ENCODE data around the gene PAH. TPM values are rescaled to one million over a fixed set of nuclear protein-coding genes. Genes with fewer than 3 reads are reported as not detected.

The PAH gene
- total and polyA plus RNA-seq, 10 of the 15 experiments (the other 5 are each of a cell fraction or from before 2014, with no cell fraction given), result 0.20 to 4.8 (median 0.55) TPM; not detected in 1

DNA sequence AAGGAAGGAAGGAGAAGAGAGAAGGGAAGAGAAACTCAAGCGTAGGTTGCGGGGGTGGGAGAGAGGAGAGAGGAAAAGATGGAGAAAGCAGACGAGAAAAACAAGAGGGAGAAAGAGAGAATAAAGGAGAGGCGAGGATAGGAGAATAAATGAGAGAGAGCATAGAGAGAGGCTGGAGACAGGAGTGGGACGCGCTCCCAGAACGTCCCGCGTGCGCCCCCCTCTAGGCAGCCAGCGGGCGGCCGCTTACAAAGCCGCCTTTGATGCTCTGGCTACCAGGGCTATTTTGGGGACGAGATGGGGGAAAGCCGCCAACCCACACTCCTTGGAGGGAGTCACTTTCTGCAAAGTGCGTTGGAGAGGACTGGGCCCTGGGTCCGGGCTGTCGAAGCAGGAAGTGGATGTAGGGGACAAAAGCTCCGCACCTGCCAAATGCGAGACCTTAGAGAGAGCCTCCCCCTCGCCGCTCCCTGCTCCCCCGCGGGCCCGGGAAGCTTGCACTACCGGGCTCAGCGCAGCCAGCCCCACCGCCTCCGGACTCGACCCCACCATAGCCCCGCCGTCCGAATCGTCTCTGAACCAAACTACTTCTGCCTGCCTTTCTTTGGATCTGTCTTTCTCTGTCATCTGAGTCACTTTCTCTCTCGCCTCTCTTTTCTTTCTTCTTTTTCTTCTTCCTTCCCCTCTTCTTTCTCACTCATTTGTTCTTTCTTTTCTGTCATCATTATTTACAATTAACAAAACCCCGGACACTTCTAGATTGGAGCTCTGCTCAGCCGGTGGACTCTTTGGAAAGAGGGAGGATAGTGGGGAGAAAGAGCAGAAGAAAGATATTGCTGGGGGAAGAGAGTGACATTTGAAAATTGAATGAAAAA, 48.5 kb upstream of the PAH start (continued):
- TF ChIP-seq ZNF217 (IDR thresholded peaks at IDR 0.05) (no peak), ATF7 (IDR thresholded peaks at IDR 0.05; ENCODE audit: low read depth) (0 out of 2 replicates have a peak, but pooled peaks have one; percentile 21), NRF1 (conservative IDR thresholded peaks at IDR 0.05; ENCODE audit: low read depth, low read length) (no peak), NBN (IDR thresholded peaks at IDR 0.05) (peak; percentile 57; the same call in 1 of the 2 replicates), IKZF2 (IDR thresholded peaks at IDR 0.05) (peak in 1 of 2 experiments; percentile 58; a peak in 3 of 4 replicates)
- TF ChIP-seq, protein P1, sequence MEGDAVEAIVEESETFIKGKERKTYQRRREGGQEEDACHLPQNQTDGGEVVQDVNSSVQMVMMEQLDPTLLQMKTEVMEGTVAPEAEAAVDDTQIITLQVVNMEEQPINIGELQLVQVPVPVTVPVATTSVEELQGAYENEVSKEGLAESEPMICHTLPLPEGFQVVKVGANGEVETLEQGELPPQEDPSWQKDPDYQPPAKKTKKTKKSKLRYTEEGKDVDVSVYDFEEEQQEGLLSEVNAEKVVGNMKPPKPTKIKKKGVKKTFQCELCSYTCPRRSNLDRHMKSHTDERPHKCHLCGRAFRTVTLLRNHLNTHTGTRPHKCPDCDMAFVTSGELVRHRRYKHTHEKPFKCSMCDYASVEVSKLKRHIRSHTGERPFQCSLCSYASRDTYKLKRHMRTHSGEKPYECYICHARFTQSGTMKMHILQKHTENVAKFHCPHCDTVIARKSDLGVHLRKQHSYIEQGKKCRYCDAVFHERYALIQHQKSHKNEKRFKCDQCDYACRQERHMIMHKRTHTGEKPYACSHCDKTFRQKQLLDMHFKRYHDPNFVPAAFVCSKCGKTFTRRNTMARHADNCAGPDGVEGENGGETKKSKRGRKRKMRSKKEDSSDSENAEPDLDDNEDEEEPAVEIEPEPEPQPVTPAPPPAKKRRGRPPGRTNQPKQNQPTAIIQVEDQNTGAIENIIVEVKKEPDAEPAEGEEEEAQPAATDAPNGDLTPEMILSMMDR (IDR thresholded peaks at IDR 0.05 in 2 of 3, conservative IDR thresholded peaks at IDR 0.05 in 1 of 3; ENCODE audit: control insufficient read depth in 2 of 3, extremely low read depth in 1 of 3, insufficient read depth in 1 of 3, low read depth in 3 of 3, low read length in 3 of 3), result peak in 1 of 3 experiments; percentile 12; a peak in 1 of 6 replicates

GRCh38 chr12:102964872-102965271, 47.8 kb upstream of the PAH start:
- Histone ChIP-seq H3K4me3 (0 out of 2 replicates have a peak overlapping the region, but pooled peaks have one; percentile 21), H3K27me3 (replicated peaks in 1 of 2; ENCODE audit: control insufficient read depth in 2 of 2, insufficient read depth in 2 of 2, low read length in 1 of 2) (peaks cover 0 to 22% of the 10 kb centered on the region in 2 experiments; a peak in 2 of 4 replicates), H3K9ac (ENCODE audit: control insufficient read depth, insufficient read depth, low read length) (no peak overlapping the region), H3K4me2 (ENCODE audit: control insufficient read depth, insufficient read depth) (peak overlapping the region; percentile 77), H3K4me1 (ENCODE audit: control insufficient read depth, insufficient read depth, low read length) (no peaks in the 10 kb centered on the region; the same call in 1 of the 2 replicates), H3K79me2 (ENCODE audit: control insufficient read depth, insufficient read depth, low read length) (no peaks in the 10 kb centered on the region), H3K36me3 (ENCODE audit: control insufficient read depth in 2 of 2, insufficient read depth in 2 of 2, low read length in 1 of 2) (no peaks in the 10 kb centered on the region), H3K27ac (ENCODE audit: control insufficient read depth, insufficient read depth) (no peak overlapping the region), H4K20me1 (ENCODE audit: control insufficient read depth, insufficient read depth) (no peaks in the 10 kb centered on the region), H3K9me3 (replicated peaks; ENCODE audit: control insufficient read depth, insufficient read depth, low read length) (peaks cover 8% of the 10 kb centered on the region), H2AFZ (ENCODE audit: control insufficient read depth, low read depth, low read length) (peak overlapping the region; percentile 24)
- in situ Hi-C loops (cut with MboI) (no loop called here), intact Hi-C loops (cut with micrococcal nuclease; ENCODE audit: unreplicated experiment) (no loop called here)
- SMC1A ChIA-PET (ENCODE audit: uncharacterized antibody, unreplicated experiment), result interaction anchor here (0.9 to 1.5 kb wide), 2 partner anchors 27 to 138 kb away, joined by 4 read pairs; no protein-coding TSS in a partner anchor
- FAIRE-seq (no peak), DNase-seq (ENCODE audit: low read depth, low spot score) (no peak), ATAC-seq (peak; percentile 9; the same call in 1 of the 3 replicates)
- BruUV-seq (replicated peaks), result no TSS peak
- WGBS (ENCODE audit: insufficient coverage, insufficient replicate concordance, low lambda C conversion rate, missing lambda C conversion rate), result 10% methylated on average over 19 of the region's 21 CpGs
- POLR2A ChIA-PET, result interaction anchor here (1.0 kb wide), 1 partner anchor 138 kb away, joined by 4 read pairs; no protein-coding TSS in a partner anchor
- CTCF ChIA-PET, result no interaction called here
- RAD21 ChIA-PET (ENCODE audit: unreplicated experiment), result no interaction called here
- TF ChIP-seq, protein P2, sequence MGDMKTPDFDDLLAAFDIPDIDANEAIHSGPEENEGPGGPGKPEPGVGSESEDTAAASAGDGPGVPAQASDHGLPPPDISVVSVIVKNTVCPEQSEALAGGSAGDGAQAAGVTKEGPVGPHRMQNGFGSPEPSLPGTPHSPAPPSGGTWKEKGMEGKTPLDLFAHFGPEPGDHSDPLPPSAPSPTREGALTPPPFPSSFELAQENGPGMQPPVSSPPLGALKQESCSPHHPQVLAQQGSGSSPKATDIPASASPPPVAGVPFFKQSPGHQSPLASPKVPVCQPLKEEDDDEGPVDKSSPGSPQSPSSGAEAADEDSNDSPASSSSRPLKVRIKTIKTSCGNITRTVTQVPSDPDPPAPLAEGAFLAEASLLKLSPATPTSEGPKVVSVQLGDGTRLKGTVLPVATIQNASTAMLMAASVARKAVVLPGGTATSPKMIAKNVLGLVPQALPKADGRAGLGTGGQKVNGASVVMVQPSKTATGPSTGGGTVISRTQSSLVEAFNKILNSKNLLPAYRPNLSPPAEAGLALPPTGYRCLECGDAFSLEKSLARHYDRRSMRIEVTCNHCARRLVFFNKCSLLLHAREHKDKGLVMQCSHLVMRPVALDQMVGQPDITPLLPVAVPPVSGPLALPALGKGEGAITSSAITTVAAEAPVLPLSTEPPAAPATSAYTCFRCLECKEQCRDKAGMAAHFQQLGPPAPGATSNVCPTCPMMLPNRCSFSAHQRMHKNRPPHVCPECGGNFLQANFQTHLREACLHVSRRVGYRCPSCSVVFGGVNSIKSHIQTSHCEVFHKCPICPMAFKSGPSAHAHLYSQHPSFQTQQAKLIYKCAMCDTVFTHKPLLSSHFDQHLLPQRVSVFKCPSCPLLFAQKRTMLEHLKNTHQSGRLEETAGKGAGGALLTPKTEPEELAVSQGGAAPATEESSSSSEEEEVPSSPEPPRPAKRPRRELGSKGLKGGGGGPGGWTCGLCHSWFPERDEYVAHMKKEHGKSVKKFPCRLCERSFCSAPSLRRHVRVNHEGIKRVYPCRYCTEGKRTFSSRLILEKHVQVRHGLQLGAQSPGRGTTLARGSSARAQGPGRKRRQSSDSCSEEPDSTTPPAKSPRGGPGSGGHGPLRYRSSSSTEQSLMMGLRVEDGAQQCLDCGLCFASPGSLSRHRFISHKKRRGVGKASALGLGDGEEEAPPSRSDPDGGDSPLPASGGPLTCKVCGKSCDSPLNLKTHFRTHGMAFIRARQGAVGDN (IDR thresholded peaks at IDR 0.05), result peak; percentile 43; the same call in 1 of the 2 replicates
- TF ChIP-seq, protein P3, sequence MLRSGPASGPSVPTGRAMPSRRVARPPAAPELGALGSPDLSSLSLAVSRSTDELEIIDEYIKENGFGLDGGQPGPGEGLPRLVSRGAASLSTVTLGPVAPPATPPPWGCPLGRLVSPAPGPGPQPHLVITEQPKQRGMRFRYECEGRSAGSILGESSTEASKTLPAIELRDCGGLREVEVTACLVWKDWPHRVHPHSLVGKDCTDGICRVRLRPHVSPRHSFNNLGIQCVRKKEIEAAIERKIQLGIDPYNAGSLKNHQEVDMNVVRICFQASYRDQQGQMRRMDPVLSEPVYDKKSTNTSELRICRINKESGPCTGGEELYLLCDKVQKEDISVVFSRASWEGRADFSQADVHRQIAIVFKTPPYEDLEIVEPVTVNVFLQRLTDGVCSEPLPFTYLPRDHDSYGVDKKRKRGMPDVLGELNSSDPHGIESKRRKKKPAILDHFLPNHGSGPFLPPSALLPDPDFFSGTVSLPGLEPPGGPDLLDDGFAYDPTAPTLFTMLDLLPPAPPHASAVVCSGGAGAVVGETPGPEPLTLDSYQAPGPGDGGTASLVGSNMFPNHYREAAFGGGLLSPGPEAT (IDR thresholded peaks at IDR 0.05; ENCODE audit: low read depth), result no peak
- TF ChIP-seq STAT3 (IDR thresholded peaks at IDR 0.05; ENCODE audit: low read depth, low read length) (no peak), SPI1 (IDR thresholded peaks at IDR 0.05; ENCODE audit: borderline replicate concordance, insufficient read depth, low read depth, low read length) (0 out of 2 replicates have a peak, but pooled peaks have one; percentile 1), SIX5 (IDR thresholded peaks at IDR 0.05; ENCODE audit: low read depth, low read length, severe bottlenecking) (no peak)

Data from GM12878 (cell line).